ENCODE data around the gene MIPOL1.

DNA sequence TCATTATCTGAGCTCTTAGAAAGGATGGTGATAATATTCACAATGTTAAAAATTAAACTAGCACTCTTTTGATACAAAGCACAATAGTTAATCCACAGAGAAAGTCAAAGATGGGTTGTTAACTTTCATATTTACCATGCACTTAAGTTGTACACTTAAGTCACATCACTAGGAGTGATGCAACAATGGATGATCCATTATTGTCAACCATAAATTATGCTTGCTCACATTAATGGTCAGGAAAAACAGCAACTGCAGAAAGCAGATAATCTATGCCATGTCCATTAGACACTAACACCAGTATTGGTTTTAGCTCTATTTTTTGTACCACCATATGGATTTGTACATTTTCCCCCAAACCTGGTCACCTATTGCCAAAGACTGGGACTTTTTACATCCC, 201.8 kb downstream of the MIPOL1 start:
- no peak for TF ChIP-seq POLR2A (IDR thresholded peaks at IDR 0.05)
- TF ChIP-seq, protein P1, sequence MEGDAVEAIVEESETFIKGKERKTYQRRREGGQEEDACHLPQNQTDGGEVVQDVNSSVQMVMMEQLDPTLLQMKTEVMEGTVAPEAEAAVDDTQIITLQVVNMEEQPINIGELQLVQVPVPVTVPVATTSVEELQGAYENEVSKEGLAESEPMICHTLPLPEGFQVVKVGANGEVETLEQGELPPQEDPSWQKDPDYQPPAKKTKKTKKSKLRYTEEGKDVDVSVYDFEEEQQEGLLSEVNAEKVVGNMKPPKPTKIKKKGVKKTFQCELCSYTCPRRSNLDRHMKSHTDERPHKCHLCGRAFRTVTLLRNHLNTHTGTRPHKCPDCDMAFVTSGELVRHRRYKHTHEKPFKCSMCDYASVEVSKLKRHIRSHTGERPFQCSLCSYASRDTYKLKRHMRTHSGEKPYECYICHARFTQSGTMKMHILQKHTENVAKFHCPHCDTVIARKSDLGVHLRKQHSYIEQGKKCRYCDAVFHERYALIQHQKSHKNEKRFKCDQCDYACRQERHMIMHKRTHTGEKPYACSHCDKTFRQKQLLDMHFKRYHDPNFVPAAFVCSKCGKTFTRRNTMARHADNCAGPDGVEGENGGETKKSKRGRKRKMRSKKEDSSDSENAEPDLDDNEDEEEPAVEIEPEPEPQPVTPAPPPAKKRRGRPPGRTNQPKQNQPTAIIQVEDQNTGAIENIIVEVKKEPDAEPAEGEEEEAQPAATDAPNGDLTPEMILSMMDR (IDR thresholded peaks at IDR 0.05), result no peak
- no peak for TF ChIP-seq POLR2AphosphoS5 (IDR thresholded peaks at IDR 0.05)

Data from breast epithelium (tissue), 3 donors.